ENCODE data around the gene ARL10.

Gene ARL10

GRCh38 chr5:176361437-176362232 lies 3.7 kb upstream of the ARL10 start, which contains the start of gene KIAA1191:
TSS of gene KIAA1191 (minus strand) at chr5:176361764. CDS start at chr5:176359508, 2,256 bp downstream.
- peak; percentile 87 to 93 (median 88) for DNase-seq (ENCODE audit: low read depth in 3 of 3)

- no peak for DNase-seq (ENCODE audit: low read depth in 3 of 3)
These were observed 3.1 kb upstream of the ARL10 start for GRCh38 chr5:176362233-176362490.

GRCh38 chr5:176364765-176365350 lies 429 bp upstream of the ARL10 start:
- no peak for DNase-seq (ENCODE audit: low read depth in 3 of 3)

GRCh38 chr5:176366232-176366894 lies 1.1 kb downstream of the ARL10 start:
- DNase-seq (ENCODE audit: low read depth in 3 of 3), result no peak

GRCh38 chr5:176368726-176369125 lies 3.4 kb downstream of the ARL10 start:
- DNase-seq (ENCODE audit: low read depth in 3 of 3), result no peak

- DNase-seq (ENCODE audit: low read depth in 3 of 3), result no peak
These were observed 4.8 kb downstream of the ARL10 start for GRCh38 chr5:176369934-176370711.

- no peak for DNase-seq (ENCODE audit: low read depth in 3 of 3)
These were observed 6.6 kb downstream of the ARL10 start for GRCh38 chr5:176371621-176372539.

GRCh38 chr5:176373100-176373818 lies 8.0 kb downstream of the ARL10 start:
- DNase-seq (ENCODE audit: low read depth in 3 of 3), result no peak

GRCh38 chr5:176379881-176380280 lies 14.6 kb downstream of the ARL10 start:
- no peak for DNase-seq (ENCODE audit: low read depth in 3 of 3)

- DNase-seq (ENCODE audit: low read depth in 3 of 3), result no peak
These were observed 16.1 kb downstream of the ARL10 start for GRCh38 chr5:176381423-176381822.

GRCh38 chr5:176381979-176382378 lies 16.7 kb downstream of the ARL10 start:
- no peak for DNase-seq (ENCODE audit: low read depth in 3 of 3)

GRCh38 chr5:176382721-176383120 lies 17.4 kb downstream of the ARL10 start:
- DNase-seq (ENCODE audit: low read depth in 3 of 3), result no peak

- DNase-seq (ENCODE audit: low read depth in 3 of 3), result no peak
These were observed 18.1 kb downstream of the ARL10 start for GRCh38 chr5:176383248-176383905.

- no peak for DNase-seq (ENCODE audit: low read depth in 3 of 3)
These were observed 18.7 kb downstream of the ARL10 start for GRCh38 chr5:176383961-176384360.

- no peak for DNase-seq (ENCODE audit: low read depth in 3 of 3)
These were observed 19.2 kb downstream of the ARL10 start for GRCh38 chr5:176384366-176384930.

- no peak for DNase-seq (ENCODE audit: low read depth in 3 of 3)
These were observed 19.7 kb downstream of the ARL10 start for GRCh38 chr5:176384991-176385390.

- DNase-seq (ENCODE audit: low read depth in 3 of 3), result no peak
These were observed 21.2 kb downstream of the ARL10 start for GRCh38 chr5:176386491-176386890.

GRCh38 chr5:176387384-176387925 lies 22.2 kb downstream of the ARL10 start:
- no peak for DNase-seq (ENCODE audit: low read depth in 3 of 3)

- no peak for DNase-seq (ENCODE audit: low read depth in 3 of 3)
These were observed 22.7 kb downstream of the ARL10 start for GRCh38 chr5:176388003-176388443.
